ENCODE measurements around the gene INPP4B.
A peak's percentile ranks its signal among the peaks of the same experiment; 100 is the strongest.

INPP4B gene

DNA sequence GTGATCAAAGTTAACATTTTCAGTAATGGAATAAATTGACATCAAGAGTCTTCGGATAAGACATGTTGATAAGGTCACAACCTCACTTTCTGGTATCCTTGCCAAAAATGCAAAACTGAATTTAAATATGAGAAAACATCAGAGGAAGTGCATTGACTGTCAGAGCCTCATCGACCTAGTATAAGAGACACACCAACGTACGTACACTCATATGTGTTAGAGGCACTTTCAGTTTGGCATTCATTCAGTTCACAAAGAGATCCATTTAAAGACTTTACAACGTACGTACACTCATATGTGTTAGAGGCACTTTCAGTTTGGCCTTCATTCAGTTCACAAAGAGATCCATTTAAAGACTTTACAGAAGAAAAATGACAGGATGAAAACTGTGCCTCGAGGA lies 280.3 kb downstream of the INPP4B start:
- DNase-seq (ENCODE audit: extremely low read depth, insufficient read length): peak; percentile 20
- TF ChIP-seq CTCF (IDR thresholded peaks at IDR 0.05; ENCODE audit: insufficient read depth, low read length, poor library complexity, severe bottlenecking): no peak
- Histone ChIP-seq H3K27me3 (replicated peaks; ENCODE audit: control insufficient read depth, insufficient read depth, low read length) (no peaks in the 10 kb centered on the region), H3K36me3 (ENCODE audit: control insufficient read depth, insufficient read depth, low read length) (no peaks in the 10 kb centered on the region), H3K4me3 (replicated peaks; ENCODE audit: low read depth, low read length) (no peak overlapping the region)

DNA sequence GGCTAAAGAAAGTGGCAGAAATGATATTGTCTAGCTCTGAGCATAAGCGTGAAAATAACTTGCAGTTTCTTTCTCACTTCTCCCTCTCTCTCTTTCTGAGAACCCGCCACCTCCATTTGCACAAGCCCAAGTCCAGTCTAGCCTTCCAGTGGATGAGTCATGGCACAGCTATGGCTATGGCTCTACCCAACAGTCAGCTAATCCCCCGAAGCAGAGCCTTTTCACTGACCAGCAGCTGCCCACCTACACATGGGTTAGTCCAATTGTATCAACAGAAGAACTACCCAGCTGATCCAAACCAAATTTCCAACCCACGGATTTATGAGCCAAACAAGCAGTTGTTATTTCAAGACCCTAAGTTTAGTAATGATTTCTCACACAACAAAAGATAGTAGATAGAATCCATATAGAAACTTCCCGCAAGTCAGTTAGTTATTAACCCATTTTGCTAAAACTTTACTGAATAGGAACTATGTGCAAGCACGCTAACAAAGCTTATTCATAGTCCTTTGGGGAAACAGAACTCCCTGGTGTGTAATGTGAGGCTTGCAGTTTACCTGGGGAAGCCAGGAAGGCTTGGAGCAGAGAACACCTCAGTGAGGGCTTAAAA lies 282.3 kb downstream of the INPP4B start:
- H3K27me3 ChIP-seq (replicated peaks; ENCODE audit: control insufficient read depth, insufficient read depth, low read length): no peaks in the 10 kb centered on the region
- no peak for DNase-seq (ENCODE audit: extremely low read depth, insufficient read length)
- no peak for TF ChIP-seq CTCF (IDR thresholded peaks at IDR 0.05; ENCODE audit: insufficient read depth, low read length, poor library complexity, severe bottlenecking)
- no peak overlapping the region for H3K4me3 ChIP-seq (replicated peaks; ENCODE audit: low read depth, low read length)
- H3K36me3 ChIP-seq (ENCODE audit: control insufficient read depth, insufficient read depth, low read length): no peaks in the 10 kb centered on the region

GRCh38 chr4:142559986-142560385 lies 286.1 kb downstream of the INPP4B start:
- DNase-seq (ENCODE audit: extremely low read depth, insufficient read length): no peak
- no peak overlapping the region for H3K4me3 ChIP-seq (replicated peaks; ENCODE audit: low read depth, low read length)
- H3K36me3 ChIP-seq (ENCODE audit: control insufficient read depth, insufficient read depth, low read length): no peaks in the 10 kb centered on the region
- TF ChIP-seq CTCF (IDR thresholded peaks at IDR 0.05; ENCODE audit: insufficient read depth, low read length, poor library complexity, severe bottlenecking): no peak
- no peaks in the 10 kb centered on the region for H3K27me3 ChIP-seq (replicated peaks; ENCODE audit: control insufficient read depth, insufficient read depth, low read length)

- no peak for DNase-seq (ENCODE audit: extremely low read depth, insufficient read length)
- no peak for TF ChIP-seq CTCF (IDR thresholded peaks at IDR 0.05; ENCODE audit: insufficient read depth, low read length, poor library complexity, severe bottlenecking)
- Histone ChIP-seq H3K4me3 (replicated peaks; ENCODE audit: low read depth, low read length) (no peak overlapping the region), H3K36me3 (ENCODE audit: control insufficient read depth, insufficient read depth, low read length) (no peaks in the 10 kb centered on the region), H3K27me3 (replicated peaks; ENCODE audit: control insufficient read depth, insufficient read depth, low read length) (no peaks in the 10 kb centered on the region)
Measured at GRCh38 chr4:142558851-142559250, 287.2 kb downstream of the INPP4B start.

DNA sequence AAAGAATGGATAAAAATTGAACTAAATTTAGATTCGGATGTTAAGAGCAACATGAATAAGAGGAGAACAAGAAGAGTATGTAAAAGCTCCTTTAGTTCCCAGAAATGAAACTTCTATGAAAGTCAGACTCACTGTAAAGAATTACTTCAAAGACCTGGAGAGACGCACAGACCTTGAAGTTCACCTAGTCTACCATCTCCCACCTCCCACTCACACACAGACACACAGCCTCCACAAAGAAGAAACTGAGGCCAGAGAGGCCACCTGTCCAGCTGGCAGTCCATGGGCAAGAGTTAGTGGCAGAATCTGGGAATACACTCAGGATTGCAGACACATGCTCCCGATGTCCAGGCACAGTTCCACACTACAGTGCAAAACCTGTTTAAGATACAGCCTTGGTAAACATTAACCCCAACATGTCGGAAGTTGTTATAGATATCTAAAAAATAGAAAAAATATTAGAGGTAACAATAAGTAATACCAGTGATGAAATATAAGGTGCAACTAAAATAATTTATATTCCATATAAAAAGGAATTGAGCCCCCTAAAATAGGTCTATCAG lies 288.8 kb downstream of the INPP4B start:
- Histone ChIP-seq H3K4me3 (replicated peaks; ENCODE audit: low read depth, low read length) (no peak overlapping the region), H3K36me3 (ENCODE audit: control insufficient read depth, insufficient read depth, low read length) (no peaks in the 10 kb centered on the region), H3K27me3 (replicated peaks; ENCODE audit: control insufficient read depth, insufficient read depth, low read length) (no peaks in the 10 kb centered on the region)
- no peak for DNase-seq (ENCODE audit: extremely low read depth, insufficient read length)
- no peak for TF ChIP-seq CTCF (IDR thresholded peaks at IDR 0.05; ENCODE audit: insufficient read depth, low read length, poor library complexity, severe bottlenecking)
